SK-N-SH (cell line): ENCODE data around the gene NPR1.

Experiments
- CHD2 ChIP-seq: fragments of 150-350 bp; IDR thresholded peaks from 2 replicates; pipeline ENCODE4 v1.6.1; 2018; ENCODE audit warnings: low read length; ENCODE audit not compliant: partially characterized antibody
- ELF1 ChIP-seq: IDR thresholded peaks from 2 replicates; pipeline ENCODE4 v1.4.0; 2012
- EP300 ChIP-seq, 2 experiments: IDR thresholded peaks; 2 replicates each; pipeline versions ENCODE4 v1.4.0 to v1.6.1; 2012; ENCODE audit warnings: borderline replicate concordance in 1 of 2, low read depth in 1 of 2, low read length in 1 of 2
- FOXM1 ChIP-seq: IDR thresholded peaks from 2 replicates; pipeline ENCODE4 v1.4.0; 2012; ENCODE audit warnings: low read depth, mild to moderate bottlenecking
- MXI1 ChIP-seq: IDR thresholded peaks from 2 replicates; pipeline ENCODE4 v1.6.1; 2012; ENCODE audit warnings: mild to moderate bottlenecking, low read depth, low read length, improper control_type of control experiment
- RFX5 ChIP-seq: IDR thresholded peaks from 2 replicates; pipeline ENCODE4 v1.6.1; 2012; ENCODE audit warnings: mild to moderate bottlenecking, improper control_type of control experiment, low read length
- SMC3 ChIP-seq: IDR thresholded peaks from 2 replicates; pipeline ENCODE4 v1.6.1; 2012; ENCODE audit warnings: low read depth, low read length, improper control_type of control experiment
- TAF1 ChIP-seq: IDR thresholded peaks from 2 replicates; pipeline ENCODE4 v1.6.1; 2012; ENCODE audit warnings: low read depth, mild to moderate bottlenecking, low read length, moderate library complexity, borderline replicate concordance
- TF ChIP-seq, protein P1 (sequence below): IDR thresholded peaks from 2 replicates; pipeline ENCODE4 v1.4.0; 2012; ENCODE audit warnings: low read depth
- TF ChIP-seq, protein P2 (sequence below): fragments of 200-600 bp; sonication (generic); IDR thresholded peaks from 2 replicates; pipeline ENCODE4 v1.6.1; 2017; ENCODE audit warnings: antibody characterized with exemption, mild to moderate bottlenecking, moderate library complexity
- TF ChIP-seq, protein P3 (sequence below): IDR thresholded peaks from 2 replicates; pipeline ENCODE4; 2012
- TF ChIP-seq, protein P4 (sequence below): fragments of 150-350 bp; IDR thresholded peaks from 2 replicates; pipeline ENCODE4 v1.6.1; 2017; ENCODE audit warnings: antibody characterized with exemption, low read length, low read depth, borderline replicate concordance

DNA sequence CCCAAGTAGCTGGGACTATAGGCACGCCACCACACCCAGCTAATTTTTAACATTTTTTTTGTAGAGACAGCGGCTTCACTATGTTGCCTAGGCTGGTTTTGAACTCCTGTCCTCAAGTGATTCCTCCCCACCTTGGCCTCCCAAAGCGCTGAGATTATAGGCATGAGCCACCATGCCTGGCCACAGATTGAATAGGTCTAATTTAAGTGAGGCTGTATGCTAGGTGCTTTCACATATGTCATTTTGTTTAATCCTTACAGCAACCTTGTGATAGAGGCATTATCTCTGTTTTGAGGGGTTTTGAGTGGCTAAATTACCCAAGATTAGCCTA, 56.6 kb downstream of the NPR1 start:
- TF ChIP-seq, protein P1, sequence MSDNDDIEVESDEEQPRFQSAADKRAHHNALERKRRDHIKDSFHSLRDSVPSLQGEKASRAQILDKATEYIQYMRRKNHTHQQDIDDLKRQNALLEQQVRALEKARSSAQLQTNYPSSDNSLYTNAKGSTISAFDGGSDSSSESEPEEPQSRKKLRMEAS = no peak
- TF ChIP-seq, protein P2, sequence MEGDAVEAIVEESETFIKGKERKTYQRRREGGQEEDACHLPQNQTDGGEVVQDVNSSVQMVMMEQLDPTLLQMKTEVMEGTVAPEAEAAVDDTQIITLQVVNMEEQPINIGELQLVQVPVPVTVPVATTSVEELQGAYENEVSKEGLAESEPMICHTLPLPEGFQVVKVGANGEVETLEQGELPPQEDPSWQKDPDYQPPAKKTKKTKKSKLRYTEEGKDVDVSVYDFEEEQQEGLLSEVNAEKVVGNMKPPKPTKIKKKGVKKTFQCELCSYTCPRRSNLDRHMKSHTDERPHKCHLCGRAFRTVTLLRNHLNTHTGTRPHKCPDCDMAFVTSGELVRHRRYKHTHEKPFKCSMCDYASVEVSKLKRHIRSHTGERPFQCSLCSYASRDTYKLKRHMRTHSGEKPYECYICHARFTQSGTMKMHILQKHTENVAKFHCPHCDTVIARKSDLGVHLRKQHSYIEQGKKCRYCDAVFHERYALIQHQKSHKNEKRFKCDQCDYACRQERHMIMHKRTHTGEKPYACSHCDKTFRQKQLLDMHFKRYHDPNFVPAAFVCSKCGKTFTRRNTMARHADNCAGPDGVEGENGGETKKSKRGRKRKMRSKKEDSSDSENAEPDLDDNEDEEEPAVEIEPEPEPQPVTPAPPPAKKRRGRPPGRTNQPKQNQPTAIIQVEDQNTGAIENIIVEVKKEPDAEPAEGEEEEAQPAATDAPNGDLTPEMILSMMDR = no peak
- TF ChIP-seq CHD2 (no peak), FOXM1 (no peak), SMC3 (no peak), EP300 (IDR thresholded peaks at IDR 0.05; ENCODE audit: borderline replicate concordance in 1 of 2, low read depth in 1 of 2, low read length in 1 of 2) (no peak), TAF1 (no peak), ELF1 (no peak), RFX5 (no peak), MXI1 (no peak)
- TF ChIP-seq, protein P3, sequence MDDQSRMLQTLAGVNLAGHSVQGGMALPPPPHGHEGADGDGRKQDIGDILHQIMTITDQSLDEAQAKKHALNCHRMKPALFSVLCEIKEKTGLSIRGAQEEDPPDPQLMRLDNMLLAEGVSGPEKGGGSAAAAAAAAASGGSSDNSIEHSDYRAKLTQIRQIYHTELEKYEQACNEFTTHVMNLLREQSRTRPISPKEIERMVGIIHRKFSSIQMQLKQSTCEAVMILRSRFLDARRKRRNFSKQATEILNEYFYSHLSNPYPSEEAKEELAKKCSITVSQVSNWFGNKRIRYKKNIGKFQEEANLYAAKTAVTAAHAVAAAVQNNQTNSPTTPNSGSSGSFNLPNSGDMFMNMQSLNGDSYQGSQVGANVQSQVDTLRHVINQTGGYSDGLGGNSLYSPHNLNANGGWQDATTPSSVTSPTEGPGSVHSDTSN = no peak
- TF ChIP-seq, protein P4, sequence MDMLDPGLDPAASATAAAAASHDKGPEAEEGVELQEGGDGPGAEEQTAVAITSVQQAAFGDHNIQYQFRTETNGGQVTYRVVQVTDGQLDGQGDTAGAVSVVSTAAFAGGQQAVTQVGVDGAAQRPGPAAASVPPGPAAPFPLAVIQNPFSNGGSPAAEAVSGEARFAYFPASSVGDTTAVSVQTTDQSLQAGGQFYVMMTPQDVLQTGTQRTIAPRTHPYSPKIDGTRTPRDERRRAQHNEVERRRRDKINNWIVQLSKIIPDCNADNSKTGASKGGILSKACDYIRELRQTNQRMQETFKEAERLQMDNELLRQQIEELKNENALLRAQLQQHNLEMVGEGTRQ = no peak
